GM23338 (cell line): Measurements from ENCODE around the gene INPP4B. TPM values are rescaled to one million over a fixed set of nuclear protein-coding genes. Genes with fewer than 3 reads are reported as not detected.

ENCODE experiments used
- ATAC-seq: fragments of 200-7000 bp; cut with Tn5 transposase; 3 replicates; pipeline ENCODE4 v1.9.1; 2020
- DNase-seq: peaks from one replicate; pipeline ENCODE4 v3.0.0-alpha.2; 2015; ENCODE audit warnings: low spot score
- H2AFZ ChIP-seq: fragments of 200-600 bp; sonication (generic); 2 replicates; pipeline ENCODE4 v1.8.0; 2016; ENCODE audit warnings: antibody characterized with exemption, mild to moderate bottlenecking, moderate library complexity
- H3F3A ChIP-seq: fragments of 200-600 bp; sonication (generic); replicated peaks from 2 replicates; pipeline ENCODE4 v1.8.0; 2017; ENCODE audit warnings: antibody characterized with exemption, mixed run types, low read depth
- H3K27ac ChIP-seq: fragments of 200-600 bp; sonication (generic); 2 replicates; pipeline ENCODE4 v1.6.1; 2016; ENCODE audit warnings: low read depth
- H3K27me3 ChIP-seq: fragments of 200-600 bp; sonication (generic); 2 replicates; pipeline ENCODE4 v1.8.0; 2016; ENCODE audit warnings: mild to moderate bottlenecking, mixed run types, moderate library complexity; ENCODE audit not compliant: insufficient read depth
- H3K36me3 ChIP-seq: fragments of 200-600 bp; sonication (generic); 2 replicates; pipeline ENCODE4 v1.8.0; 2016; ENCODE audit warnings: mild to moderate bottlenecking; ENCODE audit not compliant: insufficient read depth
- H3K4me1 ChIP-seq: fragments of 200-600 bp; sonication (generic); 2 replicates; pipeline ENCODE4 v1.8.0; 2016; ENCODE audit warnings: mild to moderate bottlenecking, moderate library complexity; ENCODE audit not compliant: insufficient read depth
- H3K4me2 ChIP-seq: fragments of 200-600 bp; sonication (generic); 2 replicates; pipeline ENCODE4 v1.7.1; 2017; ENCODE audit warnings: mixed run types
- H3K4me3 ChIP-seq: fragments of 200-600 bp; sonication (generic); 2 replicates; pipeline ENCODE4 v1.6.1; 2016; ENCODE audit warnings: mixed run types
- H3K79me2 ChIP-seq: fragments of 200-600 bp; sonication (generic); replicated peaks from 2 replicates; pipeline ENCODE4 v1.8.0; 2017; ENCODE audit warnings: mild to moderate bottlenecking; ENCODE audit not compliant: insufficient read depth
- H3K9me2 ChIP-seq: fragments of 200-600 bp; sonication (generic); 2 replicates; pipeline ENCODE4 v1.8.0; 2017; ENCODE audit not compliant: insufficient read depth
- H4K20me1 ChIP-seq: fragments of 200-600 bp; sonication (generic); replicated peaks from 2 replicates; pipeline ENCODE4 v1.8.0; 2017; ENCODE audit warnings: mild to moderate bottlenecking; ENCODE audit not compliant: insufficient read depth
- H3K27ac Mint-ChIP-seq: 2 replicates; pipeline ENCODE4 v1.8.0; 2020; ENCODE audit warnings: inconsistent platforms, mild to moderate bottlenecking, moderate library complexity, mixed read lengths
- H3K27me3 Mint-ChIP-seq: 3 replicates; pipeline ENCODE4 v1.8.0; 2022; ENCODE audit warnings: low read depth, mild to moderate bottlenecking, moderate library complexity, mixed read lengths, inconsistent platforms; ENCODE audit not compliant: insufficient read depth, poor library complexity
- H3K36me3 Mint-ChIP-seq: 3 replicates; pipeline ENCODE4 v1.8.0; 2021; ENCODE audit warnings: low read depth, mild to moderate bottlenecking, inconsistent platforms, moderate library complexity, mixed read lengths
- H3K4me1 Mint-ChIP-seq: 3 replicates; pipeline ENCODE4 v1.8.0; 2020; ENCODE audit warnings: mild to moderate bottlenecking, inconsistent platforms, mixed read lengths
- H3K4me3 Mint-ChIP-seq: 3 replicates; pipeline ENCODE4 v1.8.0; 2021; ENCODE audit warnings: moderate library complexity, mild to moderate bottlenecking, inconsistent platforms, mixed read lengths
- H3K9me3 Mint-ChIP-seq: 3 replicates; pipeline ENCODE4 v1.8.0; 2020; ENCODE audit warnings: moderate library complexity, mild to moderate bottlenecking, inconsistent platforms, mixed read lengths
- CREB1 ChIP-seq: fragments of 250-450 bp; sonication (Bioruptor Pico); IDR thresholded peaks from 2 replicates; pipeline ENCODE4 v1.5.0; 2020; ENCODE audit warnings: low read depth, mild to moderate bottlenecking, moderate library complexity
- JUNB ChIP-seq: IDR thresholded peaks from one replicate; pipeline ENCODE4 v1.6.1; 2016; ENCODE audit warnings: antibody characterized with exemption; ENCODE audit not compliant: unreplicated experiment
- NANOG ChIP-seq: IDR thresholded peaks from 2 replicates; pipeline ENCODE4 v1.6.1; 2016; ENCODE audit warnings: antibody characterized with exemption, borderline replicate concordance
- POLR2AphosphoS5 ChIP-seq: IDR thresholded peaks from 2 replicates; pipeline ENCODE4 v1.6.1; 2016; ENCODE audit warnings: antibody characterized with exemption, low read depth
- ZNF114 ChIP-seq: fragments of 250-450 bp; sonication (Bioruptor Pico); IDR thresholded peaks from 2 replicates; pipeline ENCODE4 v1.5.0; 2020; ENCODE audit warnings: mild to moderate bottlenecking, moderate library complexity
- ZNF331 ChIP-seq: fragments of 250-450 bp; sonication (Bioruptor Pico); IDR thresholded peaks from 2 replicates; pipeline ENCODE4 v1.5.0; 2020; ENCODE audit warnings: low read depth, mild to moderate bottlenecking, moderate library complexity
- polyA plus RNA-seq: library from polyadenylated mRNA; unstranded; fragments of >200 nt; fragmentation: Nextera tagmentation; extraction: Ambion mirVana; gene quantifications from 2 replicates; pipeline ENCODE4 v1.2.1, GENCODE V29; 2016
- total RNA-seq: library from RNA; depleted of rRNA; stranded (reverse); fragments of >200 nt; shearing (Covaris generic); gene quantifications from 2 replicates; pipeline ENCODE4 v1.2.3, GENCODE V29; 2014
- TF ChIP-seq, protein P1 (sequence below): fragments of 250-450 bp; sonication (Bioruptor Pico); IDR thresholded peaks from 2 replicates; pipeline ENCODE4 v1.5.0; 2020; ENCODE audit warnings: mild to moderate bottlenecking, moderate library complexity
- TF ChIP-seq, protein P2 (sequence below): IDR thresholded peaks from 2 replicates; pipeline ENCODE4 v1.6.1; 2016; ENCODE audit warnings: antibody characterized with exemption

INPP4B gene
- total and polyA plus RNA-seq, 2 experiments from 2014 or later = 0.11 to 0.14 TPM

DNA sequence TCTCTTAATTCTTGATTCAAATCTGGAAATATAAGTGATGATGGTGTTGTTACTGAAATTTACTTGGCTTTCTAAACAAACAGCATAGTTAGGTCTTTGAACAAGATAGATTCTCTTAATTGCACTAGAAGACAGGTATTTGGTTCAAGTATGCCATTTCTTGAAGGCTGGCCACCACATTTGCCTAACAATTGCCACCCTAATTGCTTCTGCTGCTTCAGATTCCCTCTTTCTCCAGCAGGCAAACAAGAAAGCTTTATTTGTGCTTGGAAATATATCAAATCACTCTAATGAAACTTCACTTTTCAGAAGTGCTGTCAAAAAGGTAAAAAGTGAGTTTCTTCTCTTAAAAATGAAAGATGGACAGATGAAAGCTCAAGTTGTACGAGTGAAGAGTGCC, 418.6 kb downstream of the INPP4B start:
- peak overlapping the region; percentile 39 for H3K4me2 ChIP-seq
- H3F3A ChIP-seq = no peaks in the 10 kb centered on the region
- no peaks in the 10 kb centered on the region for H3K79me2 ChIP-seq
- peaks cover 17% of the 10 kb centered on the region; the same call in 2 of the 3 replicates for H3K4me1 Mint-ChIP-seq
- peak overlapping the region; percentile 58 for H3K4me3 Mint-ChIP-seq
- H3K27me3 Mint-ChIP-seq = no peaks in the 10 kb centered on the region
- DNase-seq = peak; percentile 78
- TF ChIP-seq JUNB (no peak), NANOG (peak; percentile 86)
- TF ChIP-seq, protein P1, sequence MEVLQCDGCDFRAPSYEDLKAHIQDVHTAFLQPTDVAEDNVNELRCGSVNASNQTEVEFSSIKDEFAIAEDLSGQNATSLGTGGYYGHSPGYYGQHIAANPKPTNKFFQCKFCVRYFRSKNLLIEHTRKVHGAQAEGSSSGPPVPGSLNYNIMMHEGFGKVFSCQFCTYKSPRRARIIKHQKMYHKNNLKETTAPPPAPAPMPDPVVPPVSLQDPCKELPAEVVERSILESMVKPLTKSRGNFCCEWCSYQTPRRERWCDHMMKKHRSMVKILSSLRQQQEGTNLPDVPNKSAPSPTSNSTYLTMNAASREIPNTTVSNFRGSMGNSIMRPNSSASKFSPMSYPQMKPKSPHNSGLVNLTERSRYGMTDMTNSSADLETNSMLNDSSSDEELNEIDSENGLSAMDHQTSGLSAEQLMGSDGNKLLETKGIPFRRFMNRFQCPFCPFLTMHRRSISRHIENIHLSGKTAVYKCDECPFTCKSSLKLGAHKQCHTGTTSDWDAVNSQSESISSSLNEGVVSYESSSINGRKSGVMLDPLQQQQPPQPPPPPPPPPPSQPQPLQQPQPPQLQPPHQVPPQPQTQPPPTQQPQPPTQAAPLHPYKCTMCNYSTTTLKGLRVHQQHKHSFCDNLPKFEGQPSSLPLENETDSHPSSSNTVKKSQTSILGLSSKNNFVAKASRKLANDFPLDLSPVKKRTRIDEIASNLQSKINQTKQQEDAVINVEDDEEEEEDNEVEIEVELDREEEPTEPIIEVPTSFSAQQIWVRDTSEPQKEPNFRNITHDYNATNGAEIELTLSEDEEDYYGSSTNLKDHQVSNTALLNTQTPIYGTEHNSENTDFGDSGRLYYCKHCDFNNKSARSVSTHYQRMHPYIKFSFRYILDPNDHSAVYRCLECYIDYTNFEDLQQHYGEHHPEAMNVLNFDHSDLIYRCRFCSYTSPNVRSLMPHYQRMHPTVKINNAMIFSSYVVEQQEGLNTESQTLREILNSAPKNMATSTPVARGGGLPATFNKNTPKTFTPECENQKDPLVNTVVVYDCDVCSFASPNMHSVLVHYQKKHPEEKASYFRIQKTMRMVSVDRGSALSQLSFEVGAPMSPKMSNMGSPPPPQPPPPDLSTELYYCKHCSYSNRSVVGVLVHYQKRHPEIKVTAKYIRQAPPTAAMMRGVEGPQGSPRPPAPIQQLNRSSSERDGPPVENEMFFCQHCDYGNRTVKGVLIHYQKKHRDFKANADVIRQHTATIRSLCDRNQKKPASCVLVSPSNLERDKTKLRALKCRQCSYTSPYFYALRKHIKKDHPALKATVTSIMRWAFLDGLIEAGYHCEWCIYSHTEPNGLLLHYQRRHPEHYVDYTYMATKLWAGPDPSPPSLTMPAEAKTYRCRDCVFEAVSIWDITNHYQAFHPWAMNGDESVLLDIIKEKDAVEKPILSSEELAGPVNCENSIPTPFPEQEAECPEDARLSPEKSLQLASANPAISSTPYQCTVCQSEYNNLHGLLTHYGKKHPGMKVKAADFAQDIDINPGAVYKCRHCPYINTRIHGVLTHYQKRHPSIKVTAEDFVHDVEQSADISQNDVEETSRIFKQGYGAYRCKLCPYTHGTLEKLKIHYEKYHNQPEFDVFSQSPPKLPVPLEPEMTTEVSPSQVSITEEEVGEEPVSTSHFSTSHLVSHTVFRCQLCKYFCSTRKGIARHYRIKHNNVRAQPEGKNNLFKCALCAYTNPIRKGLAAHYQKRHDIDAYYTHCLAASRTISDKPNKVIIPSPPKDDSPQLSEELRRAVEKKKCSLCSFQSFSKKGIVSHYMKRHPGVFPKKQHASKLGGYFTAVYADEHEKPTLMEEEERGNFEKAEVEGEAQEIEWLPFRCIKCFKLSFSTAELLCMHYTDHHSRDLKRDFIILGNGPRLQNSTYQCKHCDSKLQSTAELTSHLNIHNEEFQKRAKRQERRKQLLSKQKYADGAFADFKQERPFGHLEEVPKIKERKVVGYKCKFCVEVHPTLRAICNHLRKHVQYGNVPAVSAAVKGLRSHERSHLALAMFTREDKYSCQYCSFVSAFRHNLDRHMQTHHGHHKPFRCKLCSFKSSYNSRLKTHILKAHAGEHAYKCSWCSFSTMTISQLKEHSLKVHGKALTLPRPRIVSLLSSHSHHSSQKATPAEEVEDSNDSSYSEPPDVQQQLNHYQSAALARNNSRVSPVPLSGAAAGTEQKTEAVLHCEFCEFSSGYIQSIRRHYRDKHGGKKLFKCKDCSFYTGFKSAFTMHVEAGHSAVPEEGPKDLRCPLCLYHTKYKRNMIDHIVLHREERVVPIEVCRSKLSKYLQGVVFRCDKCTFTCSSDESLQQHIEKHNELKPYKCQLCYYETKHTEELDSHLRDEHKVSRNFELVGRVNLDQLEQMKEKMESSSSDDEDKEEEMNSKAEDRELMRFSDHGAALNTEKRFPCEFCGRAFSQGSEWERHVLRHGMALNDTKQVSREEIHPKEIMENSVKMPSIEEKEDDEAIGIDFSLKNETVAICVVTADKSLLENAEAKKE (CRISPR knock-in tag) = peak; percentile 87
- TF ChIP-seq, protein P2, sequence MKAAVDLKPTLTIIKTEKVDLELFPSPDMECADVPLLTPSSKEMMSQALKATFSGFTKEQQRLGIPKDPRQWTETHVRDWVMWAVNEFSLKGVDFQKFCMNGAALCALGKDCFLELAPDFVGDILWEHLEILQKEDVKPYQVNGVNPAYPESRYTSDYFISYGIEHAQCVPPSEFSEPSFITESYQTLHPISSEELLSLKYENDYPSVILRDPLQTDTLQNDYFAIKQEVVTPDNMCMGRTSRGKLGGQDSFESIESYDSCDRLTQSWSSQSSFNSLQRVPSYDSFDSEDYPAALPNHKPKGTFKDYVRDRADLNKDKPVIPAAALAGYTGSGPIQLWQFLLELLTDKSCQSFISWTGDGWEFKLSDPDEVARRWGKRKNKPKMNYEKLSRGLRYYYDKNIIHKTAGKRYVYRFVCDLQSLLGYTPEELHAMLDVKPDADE = no peak
- H4K20me1 ChIP-seq = no peaks in the 10 kb centered on the region
- peak overlapping the region; percentile 95 for H3K27ac Mint-ChIP-seq
- H2AFZ ChIP-seq = no peak overlapping the region
- H3K36me3 Mint-ChIP-seq = no peaks in the 10 kb centered on the region
- peak; percentile 73 for ATAC-seq
- H3K4me3 ChIP-seq = peak overlapping the region; percentile 22
- H3K27ac ChIP-seq = peak overlapping the region; percentile 76; the same call in 1 of the 2 replicates
- peaks cover 22% of the 10 kb centered on the region for H3K4me1 ChIP-seq
- no peaks in the 10 kb centered on the region for H3K9me3 Mint-ChIP-seq
- H3K36me3 ChIP-seq = no peaks in the 10 kb centered on the region
- H3K27me3 ChIP-seq = no peaks in the 10 kb centered on the region
- peaks cover 11% of the 10 kb centered on the region for H3K9me2 ChIP-seq

DNA sequence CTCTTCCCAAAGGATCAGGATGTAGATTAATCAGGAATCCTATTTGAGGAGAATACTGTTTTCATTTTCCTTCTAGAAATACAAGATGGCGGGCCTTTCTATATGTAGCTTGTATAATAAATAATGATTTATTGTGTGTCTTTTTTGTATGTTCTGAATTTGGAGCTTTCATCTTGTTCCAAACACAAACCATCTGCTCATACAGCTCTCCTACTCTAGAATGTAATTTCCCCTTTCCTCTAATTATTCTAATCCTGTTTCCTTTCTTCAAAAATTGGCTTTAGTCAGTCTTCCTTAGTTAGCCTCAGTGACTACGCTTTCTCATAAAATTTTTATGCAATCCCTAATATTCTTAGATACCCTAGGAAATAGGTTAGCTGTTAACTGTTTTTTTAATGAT, 422.2 kb downstream of the INPP4B start:
- Histone ChIP-seq H3K79me2 (no peaks in the 10 kb centered on the region), H3K4me1 (peaks cover 16% of the 10 kb centered on the region), H3K27me3 (no peaks in the 10 kb centered on the region), H3F3A (no peaks in the 10 kb centered on the region), H4K20me1 (no peaks in the 10 kb centered on the region), H3K27ac (no peak overlapping the region), H3K4me3 (no peak overlapping the region), H3K4me2 (no peak overlapping the region), H3K36me3 (no peaks in the 10 kb centered on the region), H2AFZ (no peak overlapping the region), H3K9me2 (peaks cover 11% of the 10 kb centered on the region)
- no peaks in the 10 kb centered on the region for H3K36me3 Mint-ChIP-seq
- no peak for DNase-seq
- no peaks in the 10 kb centered on the region for H3K9me3 Mint-ChIP-seq
- H3K27ac Mint-ChIP-seq = no peak overlapping the region
- ATAC-seq = no peak
- H3K27me3 Mint-ChIP-seq = no peaks in the 10 kb centered on the region
- no peak overlapping the region for H3K4me3 Mint-ChIP-seq
- peaks cover 14% of the 10 kb centered on the region; the same call in 2 of the 3 replicates for H3K4me1 Mint-ChIP-seq
- TF ChIP-seq POLR2AphosphoS5 = no peak
- TF ChIP-seq, protein P2 = no peak
- no peak for TF ChIP-seq ZNF114 (CRISPR knock-in tag)
- no peak for TF ChIP-seq JUNB
- TF ChIP-seq ZNF331 = no peak
- TF ChIP-seq NANOG = no peak
- TF ChIP-seq CREB1 (CRISPR knock-in tag) = no peak
